GM23338 (cell line): ENCODE data around the gene ZNRF2.

Source experiments
- CTCF ChIP-seq, 2 experiments: fragments of 200-600 bp in 1 of 2; sonication (generic) in 1 of 2; conservative IDR thresholded peaks; 2 replicates each; pipeline versions ENCODE4 v1.5.1 to v1.6.1; 2016 to 2017; ENCODE audit warnings: antibody characterized with exemption in 2 of 2, low read depth in 2 of 2, mild to moderate bottlenecking in 2 of 2, moderate library complexity in 1 of 2
- EZH2 ChIP-seq: fragments of 200-600 bp; sonication (generic); IDR thresholded peaks from one replicate; pipeline ENCODE4 v1.8.0; 2017; ENCODE audit warnings: antibody characterized with exemption, mild to moderate bottlenecking, low read depth; ENCODE audit not compliant: unreplicated experiment
- JUNB ChIP-seq: IDR thresholded peaks from one replicate; pipeline ENCODE4 v1.6.1; 2016; ENCODE audit warnings: antibody characterized with exemption; ENCODE audit not compliant: unreplicated experiment
- ZNF462 ChIP-seq: fragments of 250-450 bp; sonication (Bioruptor Pico); IDR thresholded peaks from 2 replicates; pipeline ENCODE4 v1.5.0; 2020; ENCODE audit warnings: mild to moderate bottlenecking, moderate library complexity

DNA sequence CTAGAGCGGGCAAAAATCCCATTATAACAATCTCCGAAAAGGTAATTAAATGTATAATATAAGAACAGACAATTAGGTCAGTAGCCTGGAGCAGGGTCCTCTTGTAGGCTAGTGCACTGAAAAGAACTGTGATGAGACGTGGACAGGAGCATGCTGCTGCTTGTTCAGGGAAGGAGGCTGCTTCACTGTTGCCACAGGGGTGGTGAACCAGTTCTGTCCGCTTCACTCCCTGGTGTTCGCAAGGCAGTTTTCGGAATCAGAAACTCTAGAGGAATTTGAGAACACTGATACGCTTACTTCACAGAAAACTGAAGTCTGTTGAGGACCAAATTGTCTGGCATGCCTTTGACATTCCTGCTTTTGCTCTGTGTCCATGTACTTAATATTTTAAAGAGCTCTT, 17.4 kb downstream of the ZNRF2 start:
- TF ChIP-seq CTCF (conservative IDR thresholded peaks at IDR 0.05; ENCODE audit: low read depth in 2 of 2), result no peak
- no peak for TF ChIP-seq ZNF462 (CRISPR knock-in tag)
- TF ChIP-seq EZH2, result no peak
- TF ChIP-seq JUNB, result no peak
